ENCODE measurements around the gene GBGT1.

The GBGT1 gene

GRCh38 chr9:133125941-133126696, 37.6 kb downstream of the GBGT1 start:
- DNase-seq: no peak

DNA sequence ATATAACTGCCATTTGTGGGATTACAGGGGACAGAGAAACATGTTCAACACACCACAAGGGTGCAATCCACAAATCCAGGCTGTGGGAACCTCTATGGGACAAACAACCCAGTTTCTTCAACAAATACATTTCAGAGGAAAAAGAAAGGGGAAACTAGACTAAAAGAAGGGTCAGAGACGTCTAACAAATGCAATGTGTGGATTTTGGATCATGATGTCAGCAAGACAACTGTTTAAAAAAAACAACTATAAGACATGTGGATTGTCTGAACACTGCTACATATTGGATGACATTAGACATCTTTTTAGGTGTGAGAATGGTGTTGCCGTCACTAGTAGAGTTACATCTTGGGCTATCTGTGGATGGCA, 38.8 kb downstream of the GBGT1 start:
- no peak for DNase-seq

DNA sequence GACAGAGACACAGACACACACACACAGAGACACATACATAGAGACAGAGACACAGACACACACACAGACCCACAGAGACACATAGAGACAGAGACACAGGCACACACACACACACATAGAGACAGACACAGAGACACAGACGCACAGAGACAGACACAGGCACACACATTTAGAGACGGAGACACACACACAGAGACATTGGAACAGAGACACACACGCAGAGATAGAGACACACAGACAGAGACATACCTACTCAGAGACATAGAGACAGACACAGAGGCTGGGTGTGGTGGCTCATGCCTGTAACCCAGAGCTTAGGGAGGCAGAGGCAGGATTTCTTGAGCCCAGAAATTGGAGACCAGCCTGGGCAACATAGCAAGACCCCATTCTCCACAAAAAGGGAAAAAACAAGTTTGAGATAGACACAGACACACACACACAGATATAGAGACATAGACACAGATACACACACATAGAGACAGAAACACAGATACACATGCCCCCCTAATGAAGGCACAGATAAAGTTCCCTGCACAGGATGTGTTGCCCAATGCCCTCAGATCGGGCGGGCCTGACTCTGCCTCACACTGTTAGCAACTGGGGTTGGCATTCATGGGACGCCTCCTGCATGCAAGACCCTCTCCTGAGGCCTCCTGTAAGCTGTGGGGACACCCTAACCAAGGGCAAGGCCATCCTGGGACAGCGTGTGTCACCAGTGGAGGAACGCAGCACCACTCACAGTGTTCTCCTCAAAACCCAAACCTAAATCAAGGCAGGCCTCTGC, 39.4 kb downstream of the GBGT1 start:
- no peak for DNase-seq

DNA sequence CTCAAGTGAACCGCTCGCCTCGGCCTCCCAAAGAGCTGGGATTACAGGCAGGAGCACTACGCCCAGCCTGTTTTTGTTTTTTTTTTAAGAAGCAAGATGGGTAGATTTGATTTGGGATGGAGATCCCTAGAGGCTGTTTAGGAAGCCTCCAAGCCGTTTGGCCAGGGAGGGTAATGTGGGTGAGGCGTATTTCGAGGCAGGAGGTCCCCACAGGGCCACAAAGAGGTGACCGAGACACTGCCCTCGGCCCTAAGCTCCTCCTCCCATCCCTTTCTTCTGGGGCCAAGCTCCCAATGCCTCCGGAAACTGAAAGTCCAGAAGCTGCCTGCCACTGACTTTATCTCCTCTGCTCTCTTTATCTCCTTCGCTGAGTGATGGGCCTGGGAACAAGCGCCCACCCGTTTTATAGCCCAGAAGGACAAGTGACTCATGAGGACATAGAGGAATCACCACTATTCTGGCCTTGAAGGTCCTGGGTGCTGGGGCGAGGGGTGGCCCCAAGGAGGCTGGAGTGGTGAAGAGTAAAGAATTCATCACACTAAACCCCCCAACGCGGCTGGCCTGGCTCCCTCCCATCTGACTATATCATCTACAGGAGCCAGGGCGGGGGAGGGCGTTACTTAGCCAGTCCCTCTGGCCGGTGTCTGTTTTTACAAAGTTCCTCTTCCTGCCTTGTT, 40.6 kb downstream of the GBGT1 start:
- DNase-seq: no peak

DNA sequence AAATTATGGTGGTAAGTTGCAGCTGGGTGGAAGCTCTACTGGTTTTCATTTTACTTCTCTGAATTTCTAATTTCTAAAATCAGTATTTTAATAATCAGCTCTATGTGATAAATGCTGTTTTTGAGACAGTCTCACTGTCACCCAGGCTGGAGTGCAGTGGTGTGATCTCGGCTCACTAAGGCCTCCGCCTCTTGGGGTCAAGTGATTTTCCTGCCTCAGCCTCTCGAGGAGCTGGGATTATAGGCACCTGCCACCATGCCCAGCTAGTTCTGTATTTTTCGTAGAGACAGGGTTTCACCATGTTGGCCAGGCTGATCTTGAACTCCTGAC, 41.1 kb downstream of the GBGT1 start:
- DNase-seq: no peak

- no peak for DNase-seq
Observed at GRCh38 chr9:133121915-133122550, 41.7 kb downstream of the GBGT1 start.

GRCh38 chr9:133121198-133121914, 42.4 kb downstream of the GBGT1 start, which contains the start of gene RALGDS:
TSS of gene RALGDS (minus strand) at chr9:133121240. CDS start at chr9:133121154, 86 bp downstream.
- DNase-seq: peak; percentile 93

DNA sequence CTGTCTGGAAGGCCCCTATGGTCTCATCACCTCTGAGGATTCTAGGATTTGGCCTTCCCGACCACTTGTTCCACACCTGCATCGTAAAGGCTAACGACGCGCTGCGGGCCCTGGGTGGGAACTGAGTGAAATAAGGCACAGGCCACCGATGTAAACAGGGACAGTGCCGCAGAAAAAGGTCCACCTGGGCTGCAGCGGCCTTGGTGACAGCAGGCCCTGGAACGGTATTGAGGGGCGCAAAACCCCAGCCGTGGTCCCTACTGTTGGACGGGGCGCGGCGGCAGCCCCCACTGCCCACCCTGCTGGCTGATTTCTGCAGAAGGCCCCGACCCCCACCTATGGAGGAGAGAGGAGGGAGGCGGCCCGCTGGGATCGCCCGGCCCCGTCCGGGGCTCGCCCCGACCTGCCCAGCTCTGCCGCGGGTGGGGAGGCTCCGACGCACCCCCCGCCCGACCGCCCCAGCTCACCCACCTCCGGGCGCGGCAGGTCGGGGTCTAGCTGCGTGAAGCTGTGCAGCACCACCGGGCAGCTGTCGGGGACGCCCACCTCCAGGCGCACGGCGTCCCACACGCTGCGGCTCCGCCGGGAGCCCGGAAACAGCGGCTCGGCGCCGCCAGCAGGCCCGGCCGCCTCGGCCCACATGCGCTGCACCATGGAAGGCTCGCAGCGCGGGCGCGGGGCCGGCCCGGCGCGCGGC, 43.1 kb downstream of the GBGT1 start:
- no peak for DNase-seq

DNA sequence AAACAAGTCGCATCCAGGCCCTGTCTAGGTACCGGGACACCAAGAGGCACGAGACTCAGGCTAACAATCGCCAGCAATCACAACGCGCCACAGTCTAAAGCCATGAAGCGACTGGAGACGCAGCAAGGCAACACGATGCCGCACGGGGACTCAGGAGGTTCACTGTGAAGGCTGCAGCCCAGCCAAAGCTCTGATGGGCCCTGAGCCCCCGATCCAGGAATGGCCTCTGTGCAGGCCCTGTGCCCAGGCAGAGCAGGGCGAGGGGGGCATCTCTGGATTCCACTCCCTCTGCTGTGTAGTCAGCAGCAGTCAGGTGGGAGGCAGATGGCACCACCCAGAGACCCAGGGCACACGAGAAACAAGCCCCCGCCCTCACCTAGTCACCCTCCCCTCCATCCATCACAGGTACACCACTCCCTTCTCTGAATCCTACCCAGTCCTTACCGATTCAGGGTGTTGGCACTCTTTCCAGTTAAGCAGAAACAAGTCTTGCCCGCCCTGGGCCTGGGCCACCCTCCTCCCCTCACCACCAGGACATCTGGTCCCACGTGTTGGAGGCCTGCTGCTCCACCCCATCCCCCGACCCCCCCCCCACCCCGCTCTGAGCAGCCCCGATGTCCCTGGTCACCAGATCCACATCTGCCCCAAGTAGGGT, 43.7 kb downstream of the GBGT1 start:
- DNase-seq: no peak

DNA sequence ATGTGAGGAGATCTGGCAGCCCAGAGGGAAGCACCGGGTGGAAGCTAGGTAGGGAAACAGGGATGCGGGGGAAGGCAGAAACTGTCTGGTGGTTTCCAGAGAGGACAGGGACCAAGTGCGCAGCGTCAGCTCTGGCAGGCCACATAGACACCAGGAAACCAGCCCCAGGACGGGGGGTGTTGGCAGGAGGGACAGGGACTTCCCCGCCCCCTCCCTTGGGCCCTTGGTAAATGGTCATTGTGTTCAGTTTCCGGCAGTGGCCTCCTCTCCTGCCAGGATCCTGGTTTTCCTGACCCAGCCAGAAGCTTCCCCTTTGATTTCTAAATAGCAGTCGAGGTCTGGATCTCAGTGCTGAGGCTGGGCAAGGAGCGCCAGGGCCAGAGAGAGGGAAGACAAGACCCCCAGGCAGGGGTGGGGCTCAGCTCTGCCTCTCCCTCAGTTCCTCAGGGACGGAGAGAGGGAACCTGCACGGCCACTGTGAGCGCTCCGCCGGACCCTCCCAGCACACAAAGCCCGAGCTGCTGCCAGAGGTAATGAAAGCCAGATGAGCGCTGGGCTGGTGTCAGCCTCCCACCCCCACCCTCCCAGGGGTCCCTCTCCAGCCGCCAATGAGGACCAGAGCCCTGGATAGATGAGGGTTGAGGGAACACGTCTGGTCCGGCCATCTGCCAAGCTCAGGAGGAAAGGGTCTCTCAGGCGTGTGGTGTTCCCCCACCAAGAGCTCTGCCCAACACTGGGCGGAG, 44.4 kb downstream of the GBGT1 start:
- DNase-seq: no peak

- no peak for DNase-seq
Observed at GRCh38 chr9:133118568-133118967, 45.1 kb downstream of the GBGT1 start.

- DNase-seq: no peak
Observed at GRCh38 chr9:133118179-133118520, 45.6 kb downstream of the GBGT1 start.

DNA sequence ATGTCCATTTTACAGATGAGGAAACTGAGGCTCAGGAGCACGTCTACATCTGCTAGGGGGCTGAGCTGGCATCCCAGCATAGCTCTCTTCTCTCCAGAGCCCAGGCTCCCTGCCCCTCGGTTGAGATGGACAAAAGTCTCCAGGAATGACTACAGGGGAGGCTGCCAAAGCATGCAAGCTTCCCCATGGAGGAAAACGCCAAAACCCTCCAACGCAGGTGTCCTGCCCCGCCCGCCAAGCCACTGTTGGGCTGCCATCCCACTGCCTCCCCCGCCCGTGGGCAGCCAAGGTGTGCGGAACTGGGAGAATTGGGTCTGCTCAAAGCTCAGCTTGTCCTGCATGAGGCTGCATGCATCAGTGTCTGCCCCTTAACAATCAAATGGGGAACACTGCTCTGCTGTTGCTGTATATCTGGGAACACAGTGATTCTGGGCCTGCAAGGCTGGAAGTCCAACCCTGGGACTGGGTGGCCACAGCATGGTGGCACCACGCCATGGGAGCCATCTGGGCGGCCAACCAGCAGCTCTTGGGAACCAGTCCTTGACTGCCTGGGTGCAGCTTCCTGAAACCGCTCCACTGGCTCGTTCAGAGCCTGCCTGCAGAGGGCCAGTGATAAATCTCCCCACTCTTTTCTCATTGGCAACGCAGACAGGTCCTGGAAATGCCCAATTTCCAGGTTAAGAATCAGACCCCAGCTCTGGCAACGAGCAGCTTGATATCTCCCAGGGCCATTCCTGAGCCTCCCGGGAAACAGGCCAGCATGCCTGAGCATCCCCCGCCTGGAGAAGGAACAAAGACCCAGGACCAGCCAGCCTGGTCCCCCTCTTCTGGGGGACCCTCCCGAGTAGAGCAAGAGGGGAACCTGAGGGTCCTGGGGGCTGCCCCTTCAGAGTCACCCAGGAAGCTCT, 46.2 kb downstream of the GBGT1 start:
- DNase-seq: no peak

DNA sequence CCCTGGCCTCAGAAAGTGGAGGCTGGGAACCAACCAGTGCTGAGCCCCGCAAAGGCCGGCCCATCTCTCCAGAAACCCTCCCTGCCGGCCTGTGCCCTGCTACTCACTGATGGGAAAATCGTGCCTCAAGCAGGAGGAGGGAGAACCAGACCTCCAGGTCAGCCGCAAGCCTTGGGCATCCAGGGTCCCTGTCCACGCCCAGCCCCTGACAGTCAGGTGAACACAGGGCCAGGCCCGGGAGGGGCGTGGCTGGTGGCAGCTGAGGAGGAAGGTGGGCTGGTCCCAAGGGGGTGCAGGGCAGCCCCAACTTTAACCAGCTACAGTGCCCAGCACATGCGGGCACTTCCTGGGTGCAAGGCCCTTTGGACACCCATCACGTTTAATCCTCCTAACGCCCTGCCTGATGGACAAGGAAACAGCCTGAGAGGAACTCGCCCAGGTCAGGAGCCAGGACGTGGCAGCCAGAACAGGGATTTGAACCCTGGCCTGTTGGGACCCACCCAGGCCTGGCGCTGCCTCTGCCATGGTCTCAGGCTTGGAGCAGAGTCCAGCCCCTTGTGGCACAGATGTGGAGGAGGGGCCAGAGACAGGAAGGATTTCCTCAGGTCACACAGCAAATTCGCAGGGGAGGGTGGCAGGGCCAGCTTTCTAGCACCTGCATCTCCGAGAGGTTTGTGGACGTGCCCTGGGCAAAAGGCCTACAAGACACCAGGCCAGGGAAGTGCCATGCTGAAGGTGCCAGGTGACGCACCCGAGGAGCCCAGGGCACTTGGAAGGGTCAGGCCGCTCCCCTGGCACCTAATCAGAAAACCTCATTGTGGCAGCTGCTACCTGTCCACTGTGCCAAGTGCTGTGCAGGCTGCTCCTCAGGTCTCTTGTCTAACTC, 47.1 kb downstream of the GBGT1 start:
- no peak for DNase-seq

- peak; percentile 78 to 81 for DNase-seq
Observed at GRCh38 chr9:133115604-133116345, 47.9 kb downstream of the GBGT1 start.

DNA sequence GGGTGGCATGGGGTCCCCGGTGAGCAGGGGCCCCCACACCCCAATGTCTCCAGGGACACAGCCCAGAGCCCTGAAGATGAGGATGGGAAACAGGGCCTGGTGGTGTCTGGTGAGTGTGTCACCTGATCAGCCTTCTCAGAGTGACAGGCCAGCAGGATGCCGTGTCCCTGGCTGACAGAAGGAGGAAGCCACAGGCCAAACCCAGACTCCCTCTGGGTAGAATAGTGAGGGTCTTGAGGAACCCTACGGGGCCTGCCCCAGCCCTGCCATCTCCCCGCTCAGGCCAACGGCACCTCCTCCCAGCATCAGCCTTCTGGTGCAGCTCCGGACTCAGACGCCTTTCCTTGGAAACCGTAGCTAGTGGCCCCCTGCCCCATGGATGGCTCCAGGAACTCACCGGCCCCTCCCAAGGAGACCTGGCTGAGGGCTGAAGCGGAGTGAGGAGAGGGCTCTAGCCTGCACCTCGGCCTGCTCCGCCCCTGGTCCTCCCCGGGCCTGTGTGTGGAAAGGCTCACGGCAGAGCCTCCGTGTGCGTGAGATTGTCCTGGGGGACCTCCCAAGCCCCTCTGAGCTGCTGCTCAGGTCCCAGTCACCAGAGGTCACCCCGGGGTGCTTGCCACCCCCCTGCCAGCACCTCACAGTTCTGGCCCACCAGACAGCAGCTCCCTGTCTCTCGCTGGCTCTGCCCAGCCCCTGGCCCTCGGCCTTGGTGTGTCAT, 48.7 kb downstream of the GBGT1 start:
- DNase-seq: no peak

Data from activated T-cell treated with anti-CD3 and anti-CD28 coated beads, Interleukin-2, amount 50 U/mL, for 48 hours (primary cell).